GM04503 (cell line): ENCODE results near the gene IFITM10.

Experiments
- DNase-seq: peaks from one replicate; pipeline ENCODE4 v3.0.0-alpha.2; 2012; ENCODE audit warnings: low read depth

The IFITM10 gene

DNA sequence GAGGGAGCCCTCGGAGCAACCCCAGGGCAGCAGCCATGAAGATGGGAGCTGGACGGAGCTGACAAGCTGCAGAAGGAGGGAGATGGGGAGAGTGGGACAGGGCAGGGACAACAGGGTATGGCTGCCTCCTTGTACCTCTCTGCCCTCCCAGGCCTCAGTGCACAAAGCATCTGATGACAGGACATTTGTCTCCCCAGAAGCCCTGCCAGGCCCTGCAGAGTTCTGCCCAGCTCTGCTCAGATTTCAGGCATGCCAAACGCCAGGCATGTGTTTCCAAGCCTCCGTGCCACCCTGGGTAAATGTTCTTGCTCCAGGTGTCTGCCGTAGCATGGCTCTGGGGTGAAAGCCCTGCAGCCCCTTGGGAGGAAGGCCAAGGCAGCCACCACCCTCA, 1.1 kb upstream of the IFITM10 start:
- no peak for DNase-seq

DNA sequence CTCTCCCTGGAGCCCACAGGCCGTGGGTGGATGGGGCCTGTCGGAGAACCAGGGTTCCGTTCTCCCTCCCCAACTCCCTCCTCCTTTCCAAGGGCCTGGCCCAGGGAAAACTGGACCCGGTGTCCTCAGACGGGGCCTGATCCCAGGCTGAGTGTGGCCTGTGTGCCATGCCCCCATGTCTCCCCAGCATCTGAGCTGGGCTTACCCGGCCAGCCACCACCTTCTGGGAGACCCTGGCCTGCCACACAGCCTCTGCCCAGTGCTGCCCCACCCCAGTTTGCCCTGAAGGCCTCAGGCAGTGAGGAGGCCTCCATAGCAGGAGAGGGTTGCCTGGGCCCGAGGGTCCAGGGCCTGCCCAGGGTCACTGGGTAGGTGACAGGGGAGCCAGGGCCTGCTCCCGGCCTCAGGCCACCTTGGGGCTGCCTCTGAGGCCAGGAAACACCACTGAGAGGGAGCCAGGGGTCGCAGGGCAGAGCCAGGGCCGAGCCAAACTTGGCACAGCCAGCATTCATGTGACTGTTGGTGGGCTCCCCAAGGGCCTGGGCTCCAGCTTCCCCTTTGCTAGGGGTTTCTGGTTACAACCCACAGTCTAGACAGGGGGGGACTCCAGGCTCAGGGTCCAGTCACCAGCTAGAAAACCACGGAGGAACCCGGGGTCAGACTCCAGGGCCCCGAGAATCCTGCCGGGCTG, 590 bp upstream of the IFITM10 start:
- DNase-seq: no peak

DNA sequence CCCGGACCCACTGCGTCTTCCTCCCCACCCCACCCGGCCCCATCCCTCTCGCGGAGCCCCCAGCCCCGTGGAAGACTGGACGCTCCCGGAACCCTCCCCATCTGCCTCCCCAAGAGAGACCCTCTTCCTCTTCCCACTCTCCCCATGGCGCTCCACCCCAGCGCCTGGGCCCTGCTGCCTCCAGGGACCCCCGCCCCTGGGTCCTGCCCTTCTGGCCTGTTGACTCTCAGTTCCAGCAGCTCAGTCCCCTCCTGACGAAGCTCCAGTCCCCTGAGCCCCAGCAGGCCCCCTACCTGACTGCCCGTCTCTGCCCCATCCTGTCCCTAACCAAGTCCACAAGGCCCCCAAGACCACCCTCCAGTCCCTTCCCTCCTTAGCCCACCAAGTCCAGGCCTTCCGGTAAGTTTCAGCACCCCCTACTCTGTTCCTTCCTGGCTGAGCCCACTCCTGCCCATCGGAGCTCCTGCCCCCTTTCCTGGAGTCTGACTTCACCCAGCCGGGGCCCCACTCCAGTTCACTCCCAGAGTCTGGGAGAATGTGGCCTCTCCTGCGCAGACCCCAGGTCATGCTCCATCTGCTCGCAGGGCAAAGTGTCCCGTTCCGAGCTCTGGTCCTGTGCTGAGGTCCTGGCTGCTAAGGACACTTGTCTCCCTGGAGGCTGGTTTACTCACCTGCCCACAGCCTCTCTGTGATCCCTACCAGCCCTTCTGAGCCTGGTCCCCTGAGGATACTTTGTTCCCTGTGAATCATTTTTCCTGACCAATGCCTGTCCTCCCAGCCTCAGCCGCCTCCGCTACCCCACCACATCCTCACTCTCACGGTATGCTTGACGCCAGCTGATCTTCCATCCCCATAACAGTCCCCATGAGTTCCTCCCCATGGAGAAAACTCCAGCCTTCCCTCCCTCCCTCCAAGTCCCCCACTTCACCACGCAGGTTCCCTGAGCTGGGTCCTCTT, 722 bp downstream of the IFITM10 start:
- peak; percentile 73 for DNase-seq

DNA sequence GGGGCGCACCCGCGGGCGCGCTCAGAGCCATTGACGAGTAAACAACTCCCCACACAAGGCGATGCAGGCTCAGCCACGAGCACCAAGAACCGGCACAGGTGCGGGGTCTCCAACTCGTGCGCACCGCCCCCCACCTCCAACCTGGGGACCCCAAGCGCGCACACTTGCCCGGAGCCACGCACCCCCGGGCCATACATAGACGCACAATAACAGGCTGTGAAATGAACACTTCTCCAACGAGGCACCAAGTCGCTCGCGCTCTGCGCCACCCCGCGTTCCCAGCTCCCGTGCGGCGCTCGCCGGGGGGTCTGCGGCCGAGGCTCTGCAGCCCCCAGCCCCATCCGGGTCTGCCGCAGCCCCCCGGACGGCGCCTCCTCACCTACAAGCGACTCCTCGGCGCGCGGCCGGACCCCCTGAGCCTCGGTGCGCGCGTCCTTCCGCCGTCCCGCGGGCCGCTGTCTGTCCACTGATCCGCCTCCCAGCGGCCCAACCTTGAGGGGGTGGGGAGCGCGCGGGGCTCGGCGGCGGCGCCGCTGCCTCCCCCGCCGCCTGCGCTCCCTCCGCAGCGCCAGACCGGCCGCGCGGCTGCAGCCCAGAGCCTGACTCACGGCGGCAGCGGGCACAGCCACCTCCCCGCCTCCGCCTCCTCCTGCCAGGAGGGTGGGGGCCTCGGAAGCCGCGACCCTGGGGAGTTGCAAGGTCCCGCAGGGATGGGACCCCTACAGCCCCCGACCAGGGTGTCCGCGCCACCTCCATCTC, 1.6 kb downstream of the IFITM10 start:
- DNase-seq: no peak

DNA sequence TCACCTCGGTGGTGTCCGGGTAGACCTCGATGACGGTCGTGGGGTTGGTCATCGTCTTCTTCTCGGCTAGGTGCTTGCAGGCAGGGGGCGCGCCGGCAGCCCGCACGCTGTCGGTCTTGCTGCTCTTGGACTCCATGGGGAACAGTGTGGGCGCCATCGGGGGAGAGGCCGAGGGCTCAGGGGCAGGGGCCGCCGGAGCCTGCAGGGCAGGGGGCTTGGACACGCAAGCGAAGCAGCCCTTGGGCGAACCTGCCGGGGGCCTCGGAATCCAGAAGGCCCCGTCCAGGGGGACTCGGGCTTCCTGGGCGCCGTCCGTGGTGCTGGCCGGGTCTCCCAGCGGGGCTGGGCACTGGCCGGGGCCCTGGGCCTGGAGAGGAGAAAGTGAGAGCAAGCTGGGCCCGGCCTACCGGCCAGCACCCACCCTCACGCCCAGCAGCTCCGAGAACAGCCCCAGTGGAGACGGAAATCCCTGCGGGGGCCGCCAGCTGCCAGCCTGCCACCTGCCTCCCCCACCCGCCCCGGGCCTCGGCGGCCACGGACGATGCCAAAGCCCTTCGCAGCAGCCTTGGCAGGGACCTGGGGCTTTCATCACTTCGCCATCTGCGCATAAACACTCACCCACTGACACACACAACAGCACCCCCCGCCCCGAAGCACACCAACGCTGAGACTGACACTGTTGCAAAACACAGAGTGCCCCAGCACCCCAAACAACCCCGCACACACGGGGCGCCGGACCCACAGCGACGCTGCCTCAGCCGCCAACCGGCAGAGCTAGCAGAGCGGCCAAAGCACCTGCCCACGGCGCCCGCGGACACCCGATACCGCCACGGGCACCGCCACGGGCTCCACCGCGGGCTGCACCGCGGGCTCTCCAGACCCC, 2.4 kb downstream of the IFITM10 start:
- no peak for DNase-seq

DNA sequence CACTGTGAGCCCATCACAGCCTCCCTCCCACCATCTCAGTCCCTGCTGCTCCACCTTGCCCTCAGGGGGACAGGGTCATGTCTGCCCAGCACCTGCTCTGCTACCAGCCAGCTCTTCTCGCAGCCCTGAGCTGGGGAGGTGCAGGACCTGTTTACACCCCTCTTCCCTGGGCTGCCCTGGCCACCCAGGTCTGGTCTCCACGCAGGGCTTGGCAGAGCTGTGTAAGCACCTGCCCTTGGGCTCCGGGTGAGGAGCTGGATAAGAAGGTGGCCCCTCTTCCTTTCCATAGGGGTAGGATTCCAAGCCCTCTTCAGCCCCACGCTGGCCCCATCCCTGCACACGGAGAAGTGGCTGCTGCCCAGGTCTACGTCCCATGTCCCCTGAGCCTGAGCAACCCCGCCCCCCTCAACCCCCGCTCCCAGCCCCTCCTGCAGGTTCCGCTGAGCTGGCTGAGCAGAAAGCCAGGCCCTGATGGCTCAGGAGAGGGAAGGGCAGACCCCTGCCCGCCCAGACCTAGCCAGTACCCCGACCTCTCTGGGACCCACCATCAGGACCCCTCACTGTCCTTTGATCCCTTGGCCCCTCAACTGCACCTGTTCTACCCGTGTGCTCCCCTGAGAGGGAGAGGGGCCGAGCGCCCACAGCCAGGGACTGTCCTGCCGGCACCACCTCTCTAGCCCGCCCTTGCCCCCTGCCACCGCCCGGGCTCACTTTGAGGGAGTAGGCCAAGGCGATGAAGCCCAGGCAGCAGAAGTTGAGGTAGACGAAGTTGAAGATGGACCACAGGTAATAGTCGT, 3.2 kb downstream of the IFITM10 start:
- no peak for DNase-seq

DNA sequence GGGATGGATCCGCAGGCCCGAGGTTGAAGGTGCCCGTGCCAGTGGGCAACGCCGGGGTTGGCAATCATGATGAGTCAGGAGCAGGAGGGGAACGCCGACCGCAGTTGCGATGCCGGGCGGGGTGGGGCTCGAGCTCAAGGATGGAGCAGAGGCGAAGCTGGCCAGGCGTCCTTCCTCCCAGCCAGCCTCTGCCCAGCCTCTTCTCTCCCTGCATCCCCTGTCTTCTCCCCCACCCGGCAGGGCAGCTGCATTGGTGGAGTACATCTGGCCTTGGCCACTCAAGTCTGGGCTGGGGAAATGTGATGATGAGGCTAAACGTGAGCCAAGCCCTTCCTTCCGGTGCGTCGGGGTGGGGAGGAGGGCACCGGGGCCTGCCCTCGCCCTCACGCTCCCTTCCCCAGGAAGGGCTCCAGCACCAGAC, 3.9 kb downstream of the IFITM10 start:
- no peak for DNase-seq

DNA sequence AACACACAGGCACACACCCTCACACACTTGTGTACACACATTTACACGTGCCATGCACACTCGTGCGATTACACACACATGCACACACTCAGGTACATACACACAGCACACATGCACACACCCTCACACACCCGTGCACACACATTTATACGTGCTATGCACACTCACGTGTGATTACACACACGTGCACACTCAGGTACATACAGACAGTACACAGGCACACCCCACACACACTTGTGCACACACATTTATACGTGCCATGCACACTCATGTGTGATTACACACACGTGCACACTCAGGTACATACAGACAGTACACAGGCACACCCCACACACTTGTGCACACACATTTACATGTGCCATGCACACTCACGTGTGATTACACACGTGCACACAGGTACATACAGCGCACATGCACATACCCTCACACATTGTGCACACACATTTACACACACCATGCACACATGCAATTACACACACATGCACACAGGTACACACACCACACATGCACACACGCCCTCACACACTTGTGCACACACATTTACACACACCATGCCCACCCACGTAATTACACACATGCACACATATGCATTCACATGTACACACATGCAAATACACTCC, 4.6 kb downstream of the IFITM10 start:
- no peak for DNase-seq

DNA sequence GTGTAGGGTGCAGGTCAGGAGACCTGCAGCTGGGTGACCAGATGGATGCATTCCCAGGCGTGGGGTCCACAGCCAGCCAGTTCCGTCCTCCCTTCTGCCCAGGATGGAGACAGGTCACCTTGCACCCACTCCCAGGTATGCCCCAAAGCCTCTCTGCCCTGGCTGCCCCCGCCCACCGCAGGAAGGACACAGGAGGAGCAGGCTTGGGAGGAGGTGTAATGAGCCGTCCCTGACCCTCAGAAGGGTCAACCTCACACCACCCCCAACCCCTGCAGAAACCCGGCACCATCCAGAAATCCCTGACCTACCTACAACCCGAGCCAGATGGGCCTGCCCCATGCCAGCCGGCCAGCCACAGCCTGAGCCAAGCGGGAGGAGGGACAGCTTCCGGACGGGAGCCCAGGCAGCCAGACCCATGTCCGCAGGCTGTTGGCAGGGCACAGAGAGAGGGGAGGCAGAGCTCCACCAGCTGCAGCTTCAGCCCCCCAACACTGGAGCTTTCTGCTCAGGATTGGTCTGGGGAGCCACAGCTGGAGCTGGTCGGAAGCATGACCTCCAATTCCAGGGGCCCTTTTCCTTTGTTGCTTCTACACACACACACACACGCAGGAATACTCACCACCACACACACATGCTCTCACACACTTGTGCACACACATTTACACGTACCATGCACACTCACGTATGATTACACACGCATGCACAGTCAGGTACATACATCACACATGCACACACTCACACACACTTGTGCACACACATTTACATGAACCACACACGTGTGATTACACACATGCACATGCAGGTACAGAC, 5.3 kb downstream of the IFITM10 start:
- no peak for DNase-seq

DNA sequence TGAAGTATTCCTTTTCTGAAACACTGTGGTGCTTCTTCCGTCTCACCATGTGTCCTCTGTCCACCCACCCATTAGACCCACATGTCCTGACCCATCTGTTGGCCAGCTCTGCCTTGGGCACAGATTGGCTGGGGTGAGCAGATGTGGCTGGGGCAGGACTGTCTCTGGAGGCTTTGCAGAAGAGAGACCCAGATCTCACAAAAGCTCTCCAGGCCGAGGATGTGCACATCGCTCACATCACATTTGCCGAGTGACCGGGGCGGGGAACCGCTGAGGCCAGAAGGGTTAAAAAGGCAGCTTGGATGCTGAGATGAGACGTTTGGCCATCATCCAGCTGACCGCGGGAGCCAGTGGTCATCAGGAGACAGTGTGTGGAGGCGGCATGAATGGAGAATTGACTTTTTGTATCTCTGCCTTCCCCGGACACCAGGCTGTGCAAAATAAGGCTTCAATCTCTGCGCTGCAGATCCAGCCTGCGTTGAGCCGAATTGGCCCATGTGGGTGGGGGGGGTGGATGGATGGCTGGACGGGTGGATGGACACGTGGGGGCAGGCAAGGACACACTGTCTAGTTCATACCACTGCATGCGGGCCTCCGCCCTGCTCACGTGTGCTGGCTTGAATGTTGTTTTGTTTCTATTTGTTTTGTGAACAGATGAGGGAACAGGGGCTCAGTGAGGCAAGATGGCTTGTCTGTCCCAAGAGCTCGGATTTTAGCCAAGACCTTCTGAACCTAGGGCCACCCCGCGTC, 6.1 kb downstream of the IFITM10 start:
- DNase-seq: no peak

DNA sequence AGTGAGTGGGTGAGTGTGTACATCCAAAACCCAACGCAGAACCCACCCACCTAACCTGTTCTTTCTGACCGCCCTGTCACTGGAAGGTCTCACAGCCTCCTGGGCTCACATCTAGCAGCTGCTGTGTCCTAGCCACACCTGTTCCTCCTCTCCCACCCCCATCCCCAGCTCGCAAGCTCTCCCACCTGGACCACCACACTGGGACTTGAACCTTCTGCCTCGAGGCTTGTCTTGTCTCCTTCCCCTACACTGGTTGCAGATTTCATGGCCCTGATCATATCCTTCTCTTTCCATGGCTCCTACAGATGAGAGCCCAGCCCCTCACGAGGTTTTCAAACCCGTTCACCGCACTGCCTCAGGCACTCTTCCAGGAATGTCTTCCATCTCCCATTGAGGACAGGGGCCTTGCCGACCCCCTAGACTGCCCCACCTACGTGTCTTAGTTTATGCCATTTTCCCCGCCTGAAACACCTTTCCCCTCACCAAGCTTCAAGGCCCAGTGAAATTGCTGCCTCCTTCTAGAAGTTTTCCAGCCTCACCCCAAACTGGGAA, 6.7 kb downstream of the IFITM10 start:
- DNase-seq: no peak

DNA sequence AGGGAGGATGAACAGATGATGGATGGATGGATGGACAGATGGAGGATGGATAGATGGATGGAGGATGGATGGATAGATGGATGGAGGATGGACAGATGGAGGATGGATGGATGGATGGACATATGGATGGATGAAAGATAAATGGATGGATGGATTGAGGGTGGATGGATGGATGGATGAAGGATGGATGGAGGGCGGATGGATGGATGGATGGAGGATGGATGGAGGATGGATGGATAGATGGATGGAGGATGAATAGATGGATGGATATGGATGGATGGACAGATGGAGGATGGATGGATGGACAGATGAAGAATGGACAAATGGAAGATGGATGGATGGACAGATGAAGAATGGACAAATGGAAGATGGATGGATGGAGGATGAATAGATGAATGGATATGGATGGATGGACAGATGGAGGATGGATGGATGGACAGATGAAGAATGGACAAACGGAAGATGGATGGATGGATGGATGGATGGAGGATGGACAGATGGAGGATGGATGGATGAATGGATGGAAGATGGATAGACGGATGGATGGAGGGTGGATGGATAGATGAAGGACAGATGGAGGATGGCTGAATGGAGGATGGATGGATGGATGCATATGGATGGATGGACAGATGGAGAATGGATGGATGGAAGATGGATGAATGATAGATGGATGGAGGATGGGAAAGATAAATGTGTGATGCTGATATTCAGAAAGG, 7.4 kb downstream of the IFITM10 start:
- DNase-seq: no peak

DNA sequence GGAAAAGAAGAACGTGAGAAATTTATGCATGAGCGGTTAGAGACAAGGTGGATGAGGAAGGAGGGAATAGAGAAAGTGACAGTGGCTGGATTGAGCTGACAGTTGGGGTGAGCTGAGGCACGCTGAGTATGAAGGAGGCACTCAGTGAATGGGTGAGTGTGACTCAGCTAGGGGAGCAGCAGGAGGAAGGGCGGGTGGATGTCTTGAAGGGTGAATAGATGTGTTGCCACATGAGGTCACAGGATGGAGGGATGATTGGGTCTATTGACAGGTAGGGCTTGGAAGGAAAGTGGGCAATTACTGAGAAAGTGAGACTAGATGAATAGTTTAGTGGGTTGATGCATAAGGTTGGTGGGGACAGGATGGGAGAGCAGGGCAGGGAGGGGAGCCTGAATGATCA, 8.0 kb downstream of the IFITM10 start:
- DNase-seq: no peak

DNA sequence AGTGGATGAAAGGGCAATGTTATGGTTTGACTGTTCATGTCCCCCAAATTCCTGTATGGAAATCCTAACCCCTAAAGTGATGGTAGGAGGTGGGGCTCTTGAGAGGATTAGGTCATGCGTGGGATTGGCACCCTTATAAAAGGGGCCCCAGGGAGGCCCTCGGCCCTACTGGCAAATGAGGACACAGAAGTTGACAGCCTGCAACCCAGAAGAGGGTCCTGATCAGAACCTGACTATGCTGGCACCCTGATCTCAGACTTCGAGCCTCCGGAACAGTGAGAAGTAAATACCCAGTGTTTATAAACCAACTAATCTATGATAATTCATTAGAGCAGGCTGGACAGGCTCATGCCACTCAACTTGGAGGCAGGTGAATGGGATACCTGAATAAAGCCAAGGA, 8.7 kb downstream of the IFITM10 start:
- DNase-seq: no peak

DNA sequence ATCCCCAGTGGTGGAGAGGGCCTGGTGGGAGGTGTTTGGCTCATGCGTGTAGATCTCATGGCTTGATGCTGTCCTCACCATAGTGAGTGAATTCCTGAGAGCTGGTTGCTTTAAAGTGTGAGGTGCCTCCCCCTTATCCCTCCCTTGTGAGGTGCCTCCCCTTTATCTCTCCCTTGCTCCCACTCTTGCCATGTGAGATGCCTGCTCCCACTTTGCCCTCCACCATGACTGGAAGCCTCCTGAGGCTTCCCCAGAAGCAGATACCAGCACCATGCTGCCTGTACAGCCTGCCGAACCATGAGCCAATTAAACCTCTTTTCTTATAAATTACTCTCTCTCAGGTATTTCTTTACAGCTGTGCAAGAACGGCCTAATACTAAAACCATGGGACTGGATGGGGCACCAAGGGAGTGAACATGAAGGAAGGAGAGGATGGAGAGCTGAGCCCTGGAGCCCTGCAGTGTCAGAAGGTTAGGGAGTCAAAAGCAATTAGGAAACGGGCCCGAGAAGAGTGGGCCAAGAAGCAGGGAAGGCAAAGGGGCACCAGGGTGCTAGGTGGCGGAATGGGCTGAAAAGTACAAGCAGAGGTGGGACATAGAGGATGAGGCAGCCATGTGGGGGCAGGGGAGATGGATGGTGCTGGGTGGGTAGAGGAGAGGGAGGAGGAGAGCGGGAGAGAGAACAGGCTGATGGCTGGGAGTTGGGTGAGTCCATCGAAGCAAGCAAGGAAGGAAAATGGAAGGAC, 9.4 kb downstream of the IFITM10 start:
- DNase-seq: no peak

DNA sequence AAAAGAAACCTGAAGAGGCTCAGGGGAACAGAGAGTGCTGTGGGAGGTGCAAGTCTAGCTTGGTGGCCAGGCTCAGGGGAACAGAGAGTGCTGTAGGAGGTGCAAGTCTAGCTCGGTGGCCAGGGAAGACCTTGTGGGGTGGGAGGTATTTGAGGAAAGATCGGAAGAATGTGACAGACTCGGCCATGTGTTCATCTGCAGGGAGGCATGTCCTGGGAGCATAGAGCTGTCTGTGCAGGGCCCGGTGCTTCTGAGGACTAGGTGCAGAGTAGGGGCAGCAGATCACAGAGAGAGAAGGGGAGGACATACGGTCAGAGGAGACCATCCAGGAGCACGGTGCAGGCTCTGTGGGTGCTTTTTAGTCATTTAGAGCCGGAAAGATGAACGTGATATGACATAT, 10.8 kb downstream of the IFITM10 start:
- DNase-seq: no peak

DNA sequence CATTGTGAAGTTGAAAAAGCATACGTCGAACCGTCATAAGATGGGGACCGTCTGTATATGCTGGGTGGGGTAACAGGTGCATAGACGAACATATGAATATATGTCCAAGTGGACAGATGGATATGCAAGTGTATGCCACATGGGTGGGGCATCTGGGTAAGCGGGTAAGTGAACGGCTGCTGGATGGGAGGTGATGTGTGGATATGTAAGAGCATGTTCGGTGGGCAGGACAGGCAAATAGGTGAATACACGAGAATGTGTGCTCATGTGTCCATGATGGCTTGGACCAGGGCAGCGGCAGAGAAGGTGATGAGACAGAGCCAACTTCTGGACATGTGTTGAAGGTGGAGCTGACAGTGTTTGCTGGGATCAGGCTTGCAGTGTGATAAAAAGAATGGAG, 12.0 kb downstream of the IFITM10 start:
- no peak for DNase-seq
